Measurements from ENCODE around the gene TIMMDC1. TPM values are rescaled to one million over a fixed set of nuclear protein-coding genes. Genes with fewer than 3 reads are reported as not detected.

Gene TIMMDC1
- total and polyA plus RNA-seq, 2 of the 13 experiments (the other 11 are each of a cell fraction or from before 2014, with no cell fraction given), result 50.0 to 77.8 TPM

DNA sequence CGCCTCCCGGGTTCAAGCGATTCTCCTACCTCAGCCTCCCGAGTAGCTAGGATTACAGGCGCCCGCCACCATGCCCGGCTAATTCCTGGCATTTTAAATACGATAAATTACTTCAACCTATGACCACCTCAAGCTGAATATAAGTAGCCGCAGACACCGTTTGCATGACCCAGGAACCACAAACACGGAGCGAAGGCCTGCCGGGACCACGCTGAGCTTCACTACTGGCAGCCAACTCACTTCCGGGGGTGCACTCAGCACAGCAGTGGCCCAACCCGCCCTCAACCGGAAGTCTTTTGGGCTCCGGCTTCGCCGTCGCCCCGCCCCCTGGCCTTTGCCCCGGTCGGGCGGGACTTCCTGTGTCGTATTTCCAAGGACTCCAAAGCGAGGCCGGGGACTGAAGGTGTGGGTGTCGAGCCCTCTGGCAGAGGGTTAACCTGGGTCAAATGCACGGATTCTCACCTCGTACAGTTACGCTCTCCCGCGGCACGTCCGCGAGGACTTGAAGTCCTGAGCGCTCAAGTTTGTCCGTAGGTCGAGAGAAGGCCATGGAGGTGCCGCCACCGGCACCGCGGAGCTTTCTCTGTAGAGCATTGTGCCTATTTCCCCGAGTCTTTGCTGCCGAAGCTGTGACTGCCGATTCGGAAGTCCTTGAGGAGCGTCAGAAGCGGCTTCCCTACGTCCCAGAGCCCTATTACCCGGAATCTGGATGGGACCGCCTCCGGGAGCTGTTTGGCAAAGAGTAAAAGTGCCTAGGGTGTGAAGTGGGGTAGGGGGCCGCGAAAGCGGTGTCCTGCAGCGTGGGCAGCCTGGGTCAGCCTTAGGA, at the start of gene TIMMDC1 (continued):
- 0 out of 2 replicates have a peak, but pooled peaks have one; percentile 70 for TF ChIP-seq NAIF1 (CRISPR knock-in tag; IDR thresholded peaks at IDR 0.05; ENCODE audit: borderline replicate concordance)
- peak; percentile 92 for TF ChIP-seq PHF8 (CRISPR knock-in tag; IDR thresholded peaks at IDR 0.05)
- TF ChIP-seq, protein P1, sequence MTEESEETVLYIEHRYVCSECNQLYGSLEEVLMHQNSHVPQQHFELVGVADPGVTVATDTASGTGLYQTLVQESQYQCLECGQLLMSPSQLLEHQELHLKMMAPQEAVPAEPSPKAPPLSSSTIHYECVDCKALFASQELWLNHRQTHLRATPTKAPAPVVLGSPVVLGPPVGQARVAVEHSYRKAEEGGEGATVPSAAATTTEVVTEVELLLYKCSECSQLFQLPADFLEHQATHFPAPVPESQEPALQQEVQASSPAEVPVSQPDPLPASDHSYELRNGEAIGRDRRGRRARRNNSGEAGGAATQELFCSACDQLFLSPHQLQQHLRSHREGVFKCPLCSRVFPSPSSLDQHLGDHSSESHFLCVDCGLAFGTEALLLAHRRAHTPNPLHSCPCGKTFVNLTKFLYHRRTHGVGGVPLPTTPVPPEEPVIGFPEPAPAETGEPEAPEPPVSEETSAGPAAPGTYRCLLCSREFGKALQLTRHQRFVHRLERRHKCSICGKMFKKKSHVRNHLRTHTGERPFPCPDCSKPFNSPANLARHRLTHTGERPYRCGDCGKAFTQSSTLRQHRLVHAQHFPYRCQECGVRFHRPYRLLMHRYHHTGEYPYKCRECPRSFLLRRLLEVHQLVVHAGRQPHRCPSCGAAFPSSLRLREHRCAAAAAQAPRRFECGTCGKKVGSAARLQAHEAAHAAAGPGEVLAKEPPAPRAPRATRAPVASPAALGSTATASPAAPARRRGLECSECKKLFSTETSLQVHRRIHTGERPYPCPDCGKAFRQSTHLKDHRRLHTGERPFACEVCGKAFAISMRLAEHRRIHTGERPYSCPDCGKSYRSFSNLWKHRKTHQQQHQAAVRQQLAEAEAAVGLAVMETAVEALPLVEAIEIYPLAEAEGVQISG (CRISPR knock-in tag; IDR thresholded peaks at IDR 0.05), result peak; percentile 91
- TF ChIP-seq ZSCAN25 (CRISPR knock-in tag; IDR thresholded peaks at IDR 0.05), result no peak
- peak; percentile 44; the same call in 1 of the 2 replicates for TF ChIP-seq ZNF263 (CRISPR knock-in tag; IDR thresholded peaks at IDR 0.05)
- TF ChIP-seq IRF2 (CRISPR knock-in tag; IDR thresholded peaks at IDR 0.05), result peak; percentile 62; the same call in 1 of the 2 replicates
- no peak for TF ChIP-seq ZNF274 (CRISPR knock-in tag; IDR thresholded peaks at IDR 0.05)
- TF ChIP-seq, protein P2, sequence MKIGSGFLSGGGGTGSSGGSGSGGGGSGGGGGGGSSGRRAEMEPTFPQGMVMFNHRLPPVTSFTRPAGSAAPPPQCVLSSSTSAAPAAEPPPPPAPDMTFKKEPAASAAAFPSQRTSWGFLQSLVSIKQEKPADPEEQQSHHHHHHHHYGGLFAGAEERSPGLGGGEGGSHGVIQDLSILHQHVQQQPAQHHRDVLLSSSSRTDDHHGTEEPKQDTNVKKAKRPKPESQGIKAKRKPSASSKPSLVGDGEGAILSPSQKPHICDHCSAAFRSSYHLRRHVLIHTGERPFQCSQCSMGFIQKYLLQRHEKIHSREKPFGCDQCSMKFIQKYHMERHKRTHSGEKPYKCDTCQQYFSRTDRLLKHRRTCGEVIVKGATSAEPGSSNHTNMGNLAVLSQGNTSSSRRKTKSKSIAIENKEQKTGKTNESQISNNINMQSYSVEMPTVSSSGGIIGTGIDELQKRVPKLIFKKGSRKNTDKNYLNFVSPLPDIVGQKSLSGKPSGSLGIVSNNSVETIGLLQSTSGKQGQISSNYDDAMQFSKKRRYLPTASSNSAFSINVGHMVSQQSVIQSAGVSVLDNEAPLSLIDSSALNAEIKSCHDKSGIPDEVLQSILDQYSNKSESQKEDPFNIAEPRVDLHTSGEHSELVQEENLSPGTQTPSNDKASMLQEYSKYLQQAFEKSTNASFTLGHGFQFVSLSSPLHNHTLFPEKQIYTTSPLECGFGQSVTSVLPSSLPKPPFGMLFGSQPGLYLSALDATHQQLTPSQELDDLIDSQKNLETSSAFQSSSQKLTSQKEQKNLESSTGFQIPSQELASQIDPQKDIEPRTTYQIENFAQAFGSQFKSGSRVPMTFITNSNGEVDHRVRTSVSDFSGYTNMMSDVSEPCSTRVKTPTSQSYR (CRISPR knock-in tag; IDR thresholded peaks at IDR 0.05; ENCODE audit: borderline replicate concordance), result no peak
- no peak for TF ChIP-seq RNF2 (conservative IDR thresholded peaks at IDR 0.05; ENCODE audit: low read depth)
- TF ChIP-seq, protein P3, sequence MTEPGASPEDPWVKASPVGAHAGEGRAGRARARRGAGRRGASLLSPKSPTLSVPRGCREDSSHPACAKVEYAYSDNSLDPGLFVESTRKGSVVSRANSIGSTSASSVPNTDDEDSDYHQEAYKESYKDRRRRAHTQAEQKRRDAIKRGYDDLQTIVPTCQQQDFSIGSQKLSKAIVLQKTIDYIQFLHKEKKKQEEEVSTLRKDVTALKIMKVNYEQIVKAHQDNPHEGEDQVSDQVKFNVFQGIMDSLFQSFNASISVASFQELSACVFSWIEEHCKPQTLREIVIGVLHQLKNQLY (CRISPR knock-in tag; IDR thresholded peaks at IDR 0.05), result 0 out of 2 replicates have a peak, but pooled peaks have one; percentile 20
- 0 out of 2 replicates have a peak, but pooled peaks have one; percentile 41 for TF ChIP-seq ATF7-NPFF (CRISPR knock-in tag; IDR thresholded peaks at IDR 0.05; ENCODE audit: low read depth)
- no peak for TF ChIP-seq CCAR2 (optimal IDR thresholded peaks at IDR 0.05; ENCODE audit: low read depth, low read length)
- no peak for TF ChIP-seq NFE2L2 (IDR thresholded peaks at IDR 0.05; ENCODE audit: low read length)
- peak; percentile 81 for TF ChIP-seq ZSCAN29 (CRISPR knock-in tag; conservative IDR thresholded peaks at IDR 0.05)
- peak; percentile 57; the same call in 1 of the 2 replicates for TF ChIP-seq SNAI1 (CRISPR knock-in tag; IDR thresholded peaks at IDR 0.05; ENCODE audit: borderline replicate concordance)
- TF ChIP-seq HOXA5 (CRISPR knock-in tag; IDR thresholded peaks at IDR 0.05), result no peak; the same call in 1 of the 2 replicates
- TF ChIP-seq, protein P4, sequence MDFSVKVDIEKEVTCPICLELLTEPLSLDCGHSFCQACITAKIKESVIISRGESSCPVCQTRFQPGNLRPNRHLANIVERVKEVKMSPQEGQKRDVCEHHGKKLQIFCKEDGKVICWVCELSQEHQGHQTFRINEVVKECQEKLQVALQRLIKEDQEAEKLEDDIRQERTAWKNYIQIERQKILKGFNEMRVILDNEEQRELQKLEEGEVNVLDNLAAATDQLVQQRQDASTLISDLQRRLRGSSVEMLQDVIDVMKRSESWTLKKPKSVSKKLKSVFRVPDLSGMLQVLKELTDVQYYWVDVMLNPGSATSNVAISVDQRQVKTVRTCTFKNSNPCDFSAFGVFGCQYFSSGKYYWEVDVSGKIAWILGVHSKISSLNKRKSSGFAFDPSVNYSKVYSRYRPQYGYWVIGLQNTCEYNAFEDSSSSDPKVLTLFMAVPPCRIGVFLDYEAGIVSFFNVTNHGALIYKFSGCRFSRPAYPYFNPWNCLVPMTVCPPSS (IDR thresholded peaks at IDR 0.05), result no peak
- TF ChIP-seq, protein P5, sequence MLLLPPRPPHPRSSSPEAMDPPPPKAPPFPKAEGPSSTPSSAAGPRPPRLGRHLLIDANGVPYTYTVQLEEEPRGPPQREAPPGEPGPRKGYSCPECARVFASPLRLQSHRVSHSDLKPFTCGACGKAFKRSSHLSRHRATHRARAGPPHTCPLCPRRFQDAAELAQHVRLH (CRISPR knock-in tag; IDR thresholded peaks at IDR 0.05; ENCODE audit: borderline replicate concordance, low read depth), result 0 out of 2 replicates have a peak, but pooled peaks have one; percentile 82
- TF ChIP-seq SALL1 (CRISPR knock-in tag; IDR thresholded peaks at IDR 0.05), result peak; percentile 89
- TF ChIP-seq TBP (CRISPR knock-in tag; IDR thresholded peaks at IDR 0.05), result no peak
- TF ChIP-seq ZNF260 (CRISPR knock-in tag; IDR thresholded peaks at IDR 0.05; ENCODE audit: borderline replicate concordance, low read depth), result no peak
- TF ChIP-seq ERF (CRISPR knock-in tag; IDR thresholded peaks at IDR 0.05), result peak; percentile 72
- no peak for TF ChIP-seq HOXA9 (CRISPR knock-in tag; IDR thresholded peaks at IDR 0.05; ENCODE audit: borderline replicate concordance)

Measured in HepG2 (cell line).